Peyer's patch (tissue), 4 donors: ENCODE results near the gene CABP4.

Experiments used
- CTCF ChIP-seq, 6 experiments: fragments of 450-650 bp in 4 of 6; fragments of 200-600 bp in 2 of 6; sonication (generic) in 1 of 6; IDR thresholded peaks; one replicate each; pipeline ENCODE4 v1.5.1; 2017 to 2019; ENCODE audit warnings: antibody characterized with exemption in 6 of 6, mild to moderate bottlenecking in 3 of 6, moderate library complexity in 1 of 6
- POLR2A ChIP-seq, 2 donors: fragments of 450-650 bp; IDR thresholded peaks; one replicate each; pipeline ENCODE4 v1.5.1; 2017; ENCODE audit warnings: antibody characterized with exemption in 2 of 2, mild to moderate bottlenecking in 2 of 2, moderate library complexity in 2 of 2

- TF ChIP-seq CTCF (IDR thresholded peaks at IDR 0.05) (no peak), POLR2A (IDR thresholded peaks at IDR 0.05) (no peak)
Observed at GRCh38 chr11:67504005-67504949, 49.1 kb downstream of the CABP4 start.
